Type B pancreatic cell (in vitro differentiated cells): Measurements from ENCODE around the gene CIAO3. TPM values are rescaled to one million over a fixed set of nuclear protein-coding genes. Genes with fewer than 3 reads are reported as not detected.

Experiments
- DNase-seq: peaks from one replicate; pipeline ENCODE4 v3.0.0; 2021; ENCODE audit warnings: mixed read lengths; ENCODE audit not compliant: unreplicated experiment; ENCODE audit errors: extremely low spot score
- H3K27ac Mint-ChIP-seq: 2 replicates; pipeline ENCODE4 v1.8.0; 2021; ENCODE audit warnings: mild to moderate bottlenecking, mixed read lengths
- H3K27me3 Mint-ChIP-seq: 2 replicates; pipeline ENCODE4 v1.8.0; 2021; ENCODE audit warnings: mixed read lengths
- H3K36me3 Mint-ChIP-seq: 2 replicates; pipeline ENCODE4 v1.8.0; 2021; ENCODE audit warnings: mixed read lengths
- H3K4me1 Mint-ChIP-seq: one replicate; pipeline ENCODE4 v1.8.0; 2021; ENCODE audit warnings: mixed read lengths; ENCODE audit not compliant: unreplicated experiment
- H3K4me3 Mint-ChIP-seq: 2 replicates; pipeline ENCODE4 v1.8.0; 2021; ENCODE audit warnings: mild to moderate bottlenecking, mixed read lengths
- H3K9me3 Mint-ChIP-seq: 2 replicates; pipeline ENCODE4 v1.8.0; 2021; ENCODE audit warnings: mixed read lengths
- CTCF ChIP-seq: fragments of 200-600 bp; sonication (generic); conservative IDR thresholded peaks from 2 replicates; pipeline ENCODE4 v1.5.0; 2021; ENCODE audit warnings: antibody characterized with exemption, mild to moderate bottlenecking
- total RNA-seq: library from RNA; stranded (reverse); gene quantifications from 2 replicates; pipeline ENCODE4 v1.2.1, GENCODE V29; 2021; ENCODE audit warnings: low replicate concordance

CIAO3 gene
- total RNA-seq, 1 donor from 2014 or later: 44.5 TPM

- no peak for DNase-seq
- Mint-ChIP-seq H3K27ac (no peak overlapping the region), H3K4me1 (no peaks in the 10 kb centered on the region), H3K4me3 (peak overlapping the region; percentile 59), H3K27me3 (no peaks in the 10 kb centered on the region), H3K36me3 (no peaks in the 10 kb centered on the region), H3K9me3 (no peaks in the 10 kb centered on the region)
- TF ChIP-seq CTCF: no peak
Measured at GRCh38 chr16:728890-729744, 11.7 kb downstream of the CIAO3 start.

GRCh38 chr16:728131-728889 lies 12.5 kb downstream of the CIAO3 start:
- peak overlapping the region; percentile 59 for H3K4me3 Mint-ChIP-seq
- no peaks in the 10 kb centered on the region for H3K4me1 Mint-ChIP-seq
- no peaks in the 10 kb centered on the region for H3K27me3 Mint-ChIP-seq
- no peak for TF ChIP-seq CTCF
- no peak for DNase-seq
- no peak overlapping the region for H3K27ac Mint-ChIP-seq
- no peaks in the 10 kb centered on the region for H3K36me3 Mint-ChIP-seq
- no peaks in the 10 kb centered on the region for H3K9me3 Mint-ChIP-seq

- Mint-ChIP-seq H3K27ac (no peak overlapping the region), H3K9me3 (no peaks in the 10 kb centered on the region), H3K4me3 (peak overlapping the region; percentile 47), H3K36me3 (no peaks in the 10 kb centered on the region), H3K27me3 (no peaks in the 10 kb centered on the region), H3K4me1 (no peaks in the 10 kb centered on the region)
- DNase-seq: no peak
- no peak for TF ChIP-seq CTCF
Measured at GRCh38 chr16:727291-727977, 13.4 kb downstream of the CIAO3 start.

- H3K4me3 Mint-ChIP-seq: peak within 1 kb of the TSS; percentile 74
- peak within 1 kb of the TSS; percentile 46 for H3K27ac Mint-ChIP-seq
- H3K4me1 Mint-ChIP-seq: no peaks in the 10 kb centered on the region
- no peak for TF ChIP-seq CTCF
- no peaks in the 10 kb centered on the region for H3K9me3 Mint-ChIP-seq
- no peaks in the 10 kb centered on the region for H3K27me3 Mint-ChIP-seq
- no peaks in the 10 kb centered on the region for H3K36me3 Mint-ChIP-seq
- no peak for DNase-seq
Measured at GRCh38 chr16:726438-727290, 14.1 kb downstream of the CIAO3 start, which contains the start of the genes CCDC78 and HAGHL. TSS of gene CCDC78 (minus strand) at chr16:726443. CDS start at chr16:726367, 76 bp downstream. TSS of gene HAGHL (plus strand) at chr16:727106. CDS start at chr16:727510, 404 bp downstream.

- DNase-seq: no peak
- no peaks in the 10 kb centered on the region for H3K4me1 Mint-ChIP-seq
- no peaks in the 10 kb centered on the region for H3K36me3 Mint-ChIP-seq
- no peaks in the 10 kb centered on the region for H3K9me3 Mint-ChIP-seq
- no peak for TF ChIP-seq CTCF
- no peaks in the 10 kb centered on the region for H3K27me3 Mint-ChIP-seq
- no peak overlapping the region for H3K4me3 Mint-ChIP-seq
- peak overlapping the region; percentile 46 for H3K27ac Mint-ChIP-seq
Measured at GRCh38 chr16:726188-726437, 14.7 kb downstream of the CIAO3 start.
